GM18519 (cell line): ENCODE measurements around the gene NRCAM.
"Not testable (repeated sequence)": the region's sequence is repeated elsewhere in the genome, so short reads cannot be mapped to it uniquely, and the experiment has no call there.

ENCODE experiments used
- ATAC-seq: cut with Tn5 transposase; IDR thresholded peaks from one replicate; pipeline ENCODE4 v1.9.1; 2021; ENCODE audit warnings: mild to moderate bottlenecking, moderate library complexity; ENCODE audit not compliant: unreplicated experiment, low FRiP score

NRCAM gene

DNA sequence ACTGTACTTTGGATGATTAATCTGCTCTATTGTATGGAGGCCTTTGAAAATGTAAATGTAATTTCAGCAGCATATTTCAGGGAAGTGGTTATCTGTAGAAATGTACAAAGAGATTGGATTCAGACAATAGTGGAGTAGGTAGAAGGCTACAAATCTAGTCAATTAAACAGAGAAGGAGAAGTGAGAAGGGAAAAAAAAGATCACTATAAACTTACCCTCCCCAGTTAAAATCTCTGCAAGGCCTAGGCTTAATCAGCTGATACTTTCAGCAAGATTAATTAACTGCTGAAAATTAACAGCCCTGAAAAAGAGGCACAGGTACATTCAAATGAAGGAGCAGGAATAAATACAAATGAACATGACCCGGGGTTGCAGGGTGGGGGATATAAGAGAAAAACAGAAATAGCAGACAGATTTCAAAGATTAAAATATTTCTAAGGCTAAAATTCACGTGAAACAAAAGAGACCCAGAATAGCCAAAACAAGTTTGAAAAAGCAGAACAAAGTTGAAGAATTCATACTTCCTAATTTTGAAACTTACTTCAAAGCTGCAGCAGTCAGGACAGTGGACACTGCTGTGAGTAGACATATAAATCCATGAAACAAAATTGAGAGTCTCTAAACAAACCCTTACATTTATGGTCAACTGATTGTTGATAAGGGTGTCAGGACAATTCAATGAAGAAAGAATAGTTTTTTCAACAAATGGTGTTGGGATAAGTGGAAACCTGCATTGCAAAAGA lies 96.0 kb downstream of the NRCAM start:
- no peak for ATAC-seq

DNA sequence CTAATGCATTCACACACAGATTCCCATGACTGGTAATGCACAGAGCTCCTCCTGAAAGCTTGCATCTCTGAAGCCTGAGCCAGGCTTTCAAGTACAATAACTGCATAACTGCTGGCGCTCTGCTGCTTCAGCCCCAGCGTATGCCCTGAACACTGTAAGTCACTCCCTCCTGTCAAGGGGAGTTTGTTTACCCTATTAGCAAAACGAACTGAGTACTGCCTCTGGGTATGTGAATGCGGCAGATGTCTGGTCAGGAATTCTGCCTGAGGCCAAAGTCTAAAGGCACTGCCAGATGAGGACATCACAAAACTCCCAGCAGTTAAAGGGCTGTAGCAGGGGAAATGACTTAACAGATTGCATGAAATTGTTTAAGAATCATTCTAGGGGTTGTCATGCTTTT lies 97.7 kb downstream of the NRCAM start:
- no peak for ATAC-seq

DNA sequence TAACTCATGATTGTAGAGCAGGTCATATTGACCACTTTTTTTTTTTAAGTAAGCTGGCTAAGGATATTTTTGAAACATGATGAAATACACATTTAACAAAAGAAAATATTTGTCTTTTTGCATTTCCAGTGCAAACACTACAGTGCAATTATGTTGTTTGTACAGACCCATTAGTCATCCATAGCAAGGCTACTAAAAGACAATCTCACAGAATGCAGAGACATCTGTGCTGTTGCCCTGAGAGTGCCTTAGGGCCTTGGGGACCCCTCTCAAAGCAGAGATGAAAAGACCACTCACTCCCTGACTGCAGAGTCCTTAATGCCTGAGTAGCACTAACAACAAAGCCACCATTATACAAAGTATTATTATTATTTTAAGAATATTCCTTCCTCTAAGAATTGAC lies 104.5 kb downstream of the NRCAM start:
- no peak for ATAC-seq

DNA sequence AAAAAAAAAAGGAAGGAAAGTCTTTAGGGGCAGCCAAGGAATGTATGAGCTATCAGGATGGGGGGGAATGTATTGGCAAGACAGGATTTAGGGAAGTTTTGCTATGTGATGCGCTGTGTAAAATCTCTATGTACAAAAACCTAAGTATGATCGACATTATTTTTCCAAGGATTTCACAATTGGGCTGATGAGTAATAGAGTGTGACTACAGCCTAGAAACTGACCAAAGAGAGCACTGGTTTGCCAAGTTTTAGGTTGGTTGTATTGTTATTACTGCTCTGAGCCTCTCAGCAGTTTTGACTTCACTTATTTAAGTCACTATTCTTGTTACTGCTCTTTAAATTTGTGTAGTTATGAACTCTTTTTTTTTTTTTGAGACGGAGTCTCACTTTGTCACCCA lies 107.3 kb downstream of the NRCAM start:
- ATAC-seq: no peak

DNA sequence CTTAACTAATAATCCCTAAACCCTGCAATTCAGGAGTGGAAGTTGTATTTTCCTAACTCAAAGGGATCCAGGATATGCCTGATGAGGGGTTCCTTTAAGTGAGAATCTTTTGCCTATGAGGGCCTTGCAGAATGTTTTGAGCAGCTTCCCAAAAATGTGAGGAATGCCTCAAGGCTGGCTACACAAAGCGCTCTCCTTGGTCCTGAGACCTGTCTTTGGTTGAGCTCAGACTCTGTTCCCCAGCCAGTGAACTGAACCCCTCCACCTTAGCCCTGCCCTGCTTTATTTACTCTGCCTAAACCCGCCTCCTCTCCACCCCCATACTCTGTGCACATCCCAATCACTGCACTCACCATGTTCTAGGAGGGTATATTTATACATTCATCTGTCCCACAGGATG lies 108.6 kb downstream of the NRCAM start:
- no peak for ATAC-seq

DNA sequence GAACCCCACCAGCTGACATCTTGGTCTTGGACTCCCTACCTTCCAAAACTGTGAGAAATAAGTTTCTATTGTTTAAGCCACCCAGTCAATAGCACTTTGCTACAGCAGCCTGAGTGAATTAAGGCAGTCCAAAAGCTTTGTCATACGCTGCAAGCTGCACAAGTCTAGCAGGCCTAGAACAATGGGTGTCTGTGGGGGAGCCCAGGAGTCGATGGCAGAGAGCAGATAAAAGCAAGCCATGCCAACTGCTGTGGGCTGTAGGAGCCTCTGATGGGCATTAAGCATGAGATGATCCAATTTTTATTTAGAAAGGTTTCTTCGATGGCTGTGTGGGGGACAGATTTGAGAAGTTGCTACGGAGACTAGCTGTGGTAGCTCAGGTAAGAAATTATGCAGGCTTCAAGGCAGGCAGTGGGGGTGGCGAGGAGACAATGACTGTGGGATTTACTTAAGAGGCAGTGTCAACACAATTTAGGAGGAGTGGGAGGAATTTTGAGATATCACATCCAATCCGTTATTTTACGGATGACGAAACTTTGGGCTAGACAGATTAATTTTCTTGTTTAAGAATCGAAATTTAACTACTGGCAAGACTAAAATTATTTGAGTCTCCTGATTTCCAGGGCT lies 110.4 kb downstream of the NRCAM start:
- ATAC-seq: no peak

DNA sequence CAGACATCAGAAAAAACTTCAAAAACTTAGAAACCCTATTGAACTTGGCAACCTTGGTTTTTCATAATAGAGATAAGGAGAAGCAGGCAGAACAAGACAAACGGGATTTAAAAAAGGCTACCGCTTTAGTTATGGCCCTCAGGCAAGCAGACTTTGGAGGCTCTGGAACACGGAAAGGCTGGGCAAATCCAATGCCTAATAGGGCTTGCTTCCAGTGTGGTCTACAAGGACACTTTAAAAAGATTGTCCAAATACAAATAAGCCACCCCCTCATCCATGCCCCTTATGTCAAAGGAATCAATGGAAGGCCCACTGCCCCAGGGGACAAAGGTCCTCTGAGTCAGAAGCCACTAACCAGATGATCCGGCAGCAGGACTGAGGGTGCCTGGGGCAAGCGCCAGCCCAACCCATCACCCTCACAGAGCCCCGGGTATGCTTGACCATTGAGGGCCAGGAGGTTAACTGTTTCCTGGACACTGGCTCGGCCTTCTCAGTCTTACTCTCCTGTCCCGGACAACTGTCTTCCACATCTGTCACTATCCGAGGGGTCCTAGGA lies 115.3 kb downstream of the NRCAM start:
- ATAC-seq: no peak

DNA sequence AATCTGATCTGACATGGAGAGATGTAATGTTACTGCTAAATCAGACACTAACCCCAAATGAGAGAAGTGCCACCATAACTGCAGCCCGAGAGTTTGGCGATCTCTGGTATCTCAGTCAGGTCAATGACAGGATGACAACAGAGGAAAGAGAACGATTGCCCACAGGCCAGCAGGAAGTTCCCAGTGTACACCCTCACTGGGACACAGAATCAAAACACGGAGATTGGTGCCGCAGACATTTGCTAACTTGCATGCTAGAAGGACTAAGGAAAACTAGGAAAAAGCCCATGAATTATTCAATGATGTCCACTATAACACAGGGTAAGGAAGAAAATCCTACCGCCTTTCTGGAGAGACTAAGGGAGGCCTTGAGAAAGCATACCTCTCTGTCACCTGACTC lies 115.8 kb downstream of the NRCAM start:
- ATAC-seq: not testable (repeated sequence)

DNA sequence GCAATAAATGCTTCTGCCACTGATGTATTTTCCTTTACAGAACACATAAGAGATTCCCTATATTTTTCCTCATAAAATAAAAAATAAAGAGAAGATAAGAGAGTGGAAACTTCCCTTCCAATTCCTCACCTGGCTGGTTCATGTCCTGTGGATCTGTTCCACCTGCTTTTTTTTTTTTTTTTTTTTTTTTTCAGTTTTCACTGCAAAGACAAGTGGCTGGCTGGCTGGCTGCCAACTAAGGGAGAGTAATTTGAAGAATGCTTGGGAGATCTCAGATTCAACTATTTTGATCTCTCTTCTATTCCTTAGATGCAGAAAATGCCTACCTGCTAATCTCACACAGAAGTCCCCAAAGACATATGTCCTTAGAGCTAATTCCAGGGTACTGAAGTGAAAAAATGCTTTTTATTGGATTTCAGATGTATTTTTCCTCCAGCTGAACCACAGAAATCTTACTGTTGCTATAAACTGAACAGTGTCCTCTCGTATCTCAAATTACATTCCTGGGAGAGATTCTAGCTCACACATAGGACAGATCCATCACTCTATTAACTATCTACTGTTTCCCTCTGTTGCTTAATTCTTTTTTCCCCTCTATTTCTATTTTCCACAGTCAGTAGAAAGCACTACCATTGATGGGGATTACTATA lies 120.8 kb downstream of the NRCAM start:
- no peak for ATAC-seq

DNA sequence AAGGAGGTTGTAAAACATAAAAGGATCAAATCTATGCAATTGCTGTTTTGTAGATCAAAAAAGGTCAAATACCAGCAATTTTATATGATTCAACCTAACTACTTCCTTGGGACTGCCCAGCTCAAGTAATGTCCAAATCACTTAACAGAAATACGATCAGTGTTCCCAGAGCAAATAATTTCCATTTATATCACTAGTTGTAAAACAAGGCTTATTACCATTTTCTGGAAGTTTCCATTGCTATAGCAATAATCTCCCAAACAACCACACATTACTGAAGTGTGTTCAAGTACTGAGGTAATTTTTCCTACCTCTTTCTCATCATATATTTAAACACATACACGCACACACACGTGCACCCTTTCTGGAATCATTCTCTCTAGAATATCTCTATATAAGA lies 123.3 kb downstream of the NRCAM start:
- no peak for ATAC-seq

DNA sequence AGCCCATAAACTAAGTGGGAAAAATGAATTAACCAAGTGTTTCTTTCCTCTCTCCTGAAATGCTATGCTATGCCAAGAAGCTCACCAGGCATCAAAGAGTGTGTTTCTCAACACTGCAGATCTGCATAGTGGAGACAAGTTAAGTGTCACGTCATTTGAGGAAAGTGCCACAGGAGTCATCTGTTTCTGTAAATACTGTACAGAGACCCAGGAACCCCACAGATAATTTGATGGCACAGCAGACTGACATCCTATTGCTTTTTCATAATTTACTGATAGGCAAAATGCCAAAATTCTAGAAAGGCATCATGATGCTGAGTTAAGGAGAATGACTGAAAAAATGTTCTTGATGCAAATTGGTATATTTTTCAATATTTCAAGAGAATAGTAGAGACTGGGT lies 124.3 kb downstream of the NRCAM start:
- ATAC-seq: no peak

DNA sequence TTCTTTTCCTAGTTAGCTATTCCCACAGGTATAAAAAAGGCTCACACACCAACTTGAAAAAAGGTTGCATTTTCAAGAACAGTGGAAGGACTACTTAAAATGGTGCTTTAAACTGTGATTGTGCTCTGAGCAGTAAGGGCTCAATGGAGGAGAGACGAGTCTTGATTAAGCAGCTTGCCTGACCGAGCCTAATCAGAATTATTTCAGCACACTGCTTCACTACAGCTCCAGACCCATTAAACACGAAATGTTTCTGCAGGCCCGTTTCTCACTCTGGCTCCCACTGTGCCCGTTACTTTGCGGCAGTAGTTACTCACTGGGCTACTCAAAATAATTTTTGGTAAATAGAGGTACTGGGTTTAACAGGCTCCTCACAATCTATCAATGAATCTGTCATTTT lies 126.0 kb downstream of the NRCAM start:
- ATAC-seq: no peak

DNA sequence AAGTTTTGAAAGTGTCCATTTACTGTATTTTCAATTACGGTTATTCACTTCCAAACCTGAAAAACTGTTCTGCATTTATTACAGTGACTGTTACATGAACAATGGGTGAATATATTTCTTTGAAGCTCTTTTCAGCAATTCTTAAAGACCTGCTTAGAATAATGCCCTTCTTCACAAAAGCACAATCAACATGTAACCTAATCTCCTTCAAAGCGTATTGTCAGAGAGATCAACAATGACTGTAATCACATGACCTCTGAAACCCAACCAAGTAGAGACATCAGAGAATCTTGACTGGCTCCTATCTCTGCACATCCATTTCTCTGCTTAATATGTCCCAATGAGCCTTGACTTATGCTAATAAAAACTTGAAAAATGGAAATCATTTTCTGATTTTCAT lies 126.7 kb downstream of the NRCAM start:
- ATAC-seq: no peak

DNA sequence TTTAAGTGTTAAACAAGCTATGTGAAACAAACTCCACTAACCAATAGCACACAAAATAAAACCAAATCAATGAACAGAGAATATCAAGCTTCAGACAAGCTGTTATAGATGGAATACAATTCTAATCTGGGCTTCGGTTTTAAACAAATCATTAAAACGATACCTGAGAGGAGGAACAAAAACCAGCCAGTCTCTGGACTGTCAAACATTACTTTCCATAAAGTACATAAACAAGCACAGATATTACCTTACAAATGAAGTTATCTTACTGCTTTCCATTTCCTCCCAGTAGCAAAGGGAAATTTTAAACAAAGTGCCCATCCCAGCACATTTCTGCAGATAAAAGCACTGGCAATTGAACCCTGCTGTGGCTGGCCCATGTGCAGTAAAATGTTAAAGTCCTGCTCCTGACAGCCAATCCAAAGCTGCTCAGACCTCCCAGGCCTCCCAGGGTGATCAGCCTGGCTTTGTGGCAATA lies 128.0 kb downstream of the NRCAM start:
- ATAC-seq: peak; percentile 67

DNA sequence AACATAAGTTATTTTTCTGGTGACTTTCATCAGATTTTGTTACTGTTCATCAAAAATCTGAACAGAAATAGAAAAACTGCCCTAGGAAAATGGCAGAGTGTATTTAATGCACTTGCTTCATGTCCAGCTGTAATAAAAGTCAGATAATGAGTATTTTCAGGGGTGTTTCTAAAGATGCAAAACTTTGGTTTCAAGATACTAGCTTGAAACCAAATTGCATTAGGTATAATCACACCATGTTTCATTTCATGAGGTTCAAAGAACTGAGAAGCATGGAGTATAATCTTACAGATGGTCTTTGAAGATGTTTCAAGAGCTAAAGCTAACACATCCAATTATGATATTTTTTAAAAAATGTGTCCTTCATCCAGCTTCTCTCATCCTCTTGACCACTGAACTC lies 128.9 kb downstream of the NRCAM start:
- ATAC-seq: no peak

DNA sequence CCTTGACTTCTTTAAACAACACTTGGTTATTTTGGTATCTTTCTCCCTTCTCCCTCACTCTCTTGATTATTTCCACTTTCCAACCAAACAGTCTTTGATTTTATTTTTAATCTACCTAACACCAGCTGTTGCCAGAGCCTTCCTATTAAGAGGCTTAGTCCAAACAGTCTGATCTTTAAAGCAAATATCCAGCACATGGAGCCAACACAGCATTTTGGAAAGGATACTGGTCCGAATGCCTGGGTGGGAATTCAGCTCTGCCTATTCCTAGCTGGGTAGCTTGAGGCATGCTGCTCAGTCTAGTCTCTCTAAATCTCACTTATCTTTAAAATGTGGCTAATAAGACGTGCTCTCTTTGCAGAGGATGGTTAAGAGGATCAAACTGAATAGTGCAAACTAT lies 129.3 kb downstream of the NRCAM start:
- ATAC-seq: no peak

DNA sequence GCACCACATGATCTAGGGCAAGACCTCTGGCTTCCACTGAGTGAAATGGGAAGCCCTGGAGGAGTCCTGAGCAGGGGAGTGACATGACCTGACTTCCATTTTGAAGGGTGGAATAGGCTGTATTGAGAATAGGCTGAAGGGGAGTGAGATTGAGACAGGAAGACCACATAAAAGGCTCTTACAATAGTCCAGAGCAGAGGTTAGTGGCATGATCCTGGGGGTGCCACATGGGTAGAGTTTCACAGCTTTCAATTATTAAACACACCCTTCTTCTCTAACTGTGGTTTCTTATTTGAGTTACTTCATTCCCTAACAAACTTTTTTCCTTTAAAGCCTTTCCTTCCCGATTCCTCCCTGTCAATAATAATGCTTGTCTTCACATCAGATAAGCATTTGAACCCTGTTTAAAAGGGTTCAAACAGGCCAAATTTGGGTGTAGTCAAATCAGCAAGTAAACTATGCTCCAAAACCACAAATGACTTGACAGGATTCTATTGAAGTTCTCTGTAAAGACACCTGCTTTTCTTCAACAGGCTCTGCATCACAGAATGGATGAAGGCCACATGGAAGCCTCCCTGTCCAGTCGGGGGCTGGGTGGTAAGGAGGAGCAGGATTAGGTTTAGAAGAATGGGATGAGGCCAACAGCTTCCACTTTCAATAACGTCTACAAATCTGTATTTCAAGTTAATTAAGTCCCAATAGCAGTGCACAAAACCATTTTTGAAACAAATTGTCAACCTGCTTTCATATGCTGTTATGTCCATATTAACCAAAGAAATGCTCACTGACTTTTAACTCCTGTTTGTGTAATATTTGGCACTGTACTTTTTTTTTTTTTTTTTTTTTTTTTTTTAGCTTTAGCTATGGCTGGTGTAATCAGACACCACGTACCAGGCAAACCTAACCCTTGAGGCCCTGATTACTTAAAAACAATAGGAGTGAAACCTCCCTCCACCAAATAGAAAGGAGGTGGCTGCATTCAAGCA lies 131.9 kb downstream of the NRCAM start:
- no peak for ATAC-seq

DNA sequence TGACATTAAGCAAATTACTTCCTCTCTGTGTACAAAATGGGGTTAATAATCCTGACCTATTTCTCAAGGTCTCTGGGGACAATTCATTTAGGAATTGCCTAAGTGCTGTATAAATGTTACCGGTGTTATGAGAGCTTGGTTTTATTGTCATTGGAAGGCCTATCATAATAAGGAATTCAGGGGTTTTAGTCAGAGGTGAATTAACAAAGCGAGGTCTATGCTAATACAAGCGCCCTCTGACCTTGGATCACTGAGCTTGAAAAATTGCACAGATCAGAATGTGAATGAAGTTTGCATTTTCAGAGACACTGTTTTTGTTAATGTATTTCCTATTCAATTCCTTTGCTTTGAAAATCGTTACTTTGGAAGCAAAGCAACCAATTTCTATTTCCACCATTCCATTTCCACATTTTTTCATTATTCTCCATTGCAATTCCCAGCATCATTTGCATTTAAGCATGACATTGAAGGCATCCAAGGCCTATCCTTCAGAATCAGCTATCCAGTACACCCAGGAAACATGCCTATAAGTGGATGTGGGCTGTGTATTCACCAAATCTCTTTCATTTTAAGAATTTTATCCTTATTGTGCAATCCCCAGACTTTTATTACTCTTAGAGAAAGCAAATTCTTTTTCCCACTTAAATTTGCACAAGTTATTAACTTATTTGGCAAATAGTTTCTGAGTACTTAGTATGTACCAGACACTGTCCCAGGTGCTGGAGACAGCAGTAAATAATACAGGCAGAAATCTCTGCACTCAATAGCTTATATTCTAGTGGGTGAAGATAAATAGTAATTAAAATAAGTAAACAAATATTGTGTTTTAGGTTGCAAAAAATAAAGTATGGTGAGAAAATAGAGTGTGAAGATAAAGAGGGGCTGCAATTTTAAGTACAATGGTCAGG lies 133.1 kb downstream of the NRCAM start:
- no peak for ATAC-seq

DNA sequence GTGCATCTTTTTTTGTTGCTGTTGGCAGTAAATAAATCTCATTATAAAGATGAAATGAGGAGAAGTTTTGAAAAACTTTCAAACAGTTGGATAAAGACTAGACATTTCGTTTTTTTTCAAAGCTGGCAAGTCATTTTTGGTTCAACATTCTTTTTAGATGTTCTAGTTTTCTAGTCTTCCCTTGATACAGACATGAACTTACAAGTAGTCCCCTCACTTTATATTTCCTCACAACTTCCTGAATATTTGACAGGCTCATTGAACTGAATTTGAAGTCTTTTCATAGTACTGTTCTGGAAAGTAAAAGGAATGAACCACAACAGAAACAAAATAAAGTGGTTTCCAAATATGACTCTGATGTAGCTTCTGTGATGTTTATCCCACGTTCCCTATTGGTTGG lies 134.2 kb downstream of the NRCAM start:
- no peak for ATAC-seq
